ENCODE measurements around the gene SORBS1.

GRCh38 chr10:95482501-95483233 is 78.5 kb downstream of the SORBS1 start:
- TF ChIP-seq CTCF (IDR thresholded peaks at IDR 0.05; ENCODE audit: poor library complexity, severe bottlenecking) (no peak), TAF1 (IDR thresholded peaks at IDR 0.05; ENCODE audit: low read depth) (no peak), EZH2 (IDR thresholded peaks at IDR 0.05; ENCODE audit: borderline replicate concordance, insufficient read depth, low read length, poor library complexity, severe bottlenecking) (no peak)

Measured in neural cell (in vitro differentiated cells).